Smooth muscle cell (in vitro differentiated cells): ENCODE measurements around the gene ALOXE3. TPM values are rescaled to one million over a fixed set of nuclear protein-coding genes. Genes with fewer than 3 reads are reported as not detected.
A peak's percentile ranks its signal among the peaks of the same experiment; 100 is the strongest.
"Not testable (repeated sequence)": the region's sequence is repeated elsewhere in the genome, so short reads cannot be mapped to it uniquely, and the experiment has no call there.

Experiments used
- DNase-seq: peaks from one replicate; lab custom pipeline; 2025; ENCODE audit not compliant: unreplicated experiment; lab: John Stamatoyannopoulos, UW
- H2AFZ ChIP-seq: fragments of 200-600 bp; sonication (generic); 2 replicates; pipeline ENCODE4 v1.6.0; 2016; ENCODE audit warnings: antibody characterized with exemption, low read depth, mild to moderate bottlenecking
- H3F3A ChIP-seq: fragments of 200-600 bp; sonication (generic); 2 replicates; pipeline ENCODE4 v1.6.0; 2017; ENCODE audit warnings: antibody characterized with exemption, low read depth
- H3K27ac ChIP-seq: fragments of 200-600 bp; sonication (generic); 2 replicates; pipeline ENCODE4 v1.5.1; 2016; ENCODE audit warnings: low read depth, mild to moderate bottlenecking
- H3K27me3 ChIP-seq: fragments of 200-600 bp; sonication (generic); 2 replicates; pipeline ENCODE4 v1.6.1; 2016; ENCODE audit warnings: low read depth, mild to moderate bottlenecking
- H3K36me3 ChIP-seq: fragments of 200-600 bp; sonication (generic); 2 replicates; pipeline ENCODE4 v1.5.1; 2016; ENCODE audit warnings: low read depth
- H3K4me1 ChIP-seq: fragments of 200-600 bp; sonication (generic); 2 replicates; pipeline ENCODE4 v1.5.1; 2016; ENCODE audit warnings: low read depth
- H3K4me2 ChIP-seq: fragments of 200-600 bp; sonication (generic); 2 replicates; pipeline ENCODE4 v1.6.0; 2016; ENCODE audit warnings: mild to moderate bottlenecking
- H3K4me3 ChIP-seq: fragments of 200-600 bp; sonication (generic); 2 replicates; pipeline ENCODE4 v1.5.1; 2016; ENCODE audit warnings: mild to moderate bottlenecking
- H3K79me2 ChIP-seq: fragments of 200-600 bp; sonication (generic); 2 replicates; pipeline ENCODE4 v1.6.0; 2016; ENCODE audit warnings: low read depth, mild to moderate bottlenecking
- H3K9ac ChIP-seq: fragments of 200-600 bp; sonication (generic); 2 replicates; pipeline ENCODE4 v1.6.0; 2016; ENCODE audit warnings: low read depth
- H3K9me3 ChIP-seq: fragments of 200-600 bp; sonication (generic); replicated peaks from 2 replicates; pipeline ENCODE4 v1.5.1; 2016; ENCODE audit warnings: low read depth
- H4K20me1 ChIP-seq: fragments of 200-600 bp; sonication (generic); 2 replicates; pipeline ENCODE4 v1.6.0; 2016; ENCODE audit warnings: low read depth
- WGBS: methylation state at CpG from one replicate; pipeline ENCODE4 v1.1.7; 2016; ENCODE audit warnings: low lambda C conversion rate; 5-methylcytosine and 5-hydroxymethylcytosine counted together
- polyA plus RNA-seq: library from polyadenylated mRNA; unstranded; fragments of >200 nt; fragmentation: Nextera tagmentation; extraction: Ambion mirVana; gene quantifications from 2 replicates; pipeline ENCODE4 v1.2.1, GENCODE V29; 2016
- total RNA-seq: library from RNA; depleted of rRNA; stranded (reverse); fragments of >200 nt; gene quantifications from 2 replicates; pipeline ENCODE4 v1.2.3, GENCODE V29; 2014
- TF ChIP-seq, protein P1 (sequence below): fragments of 200-600 bp; sonication (generic); IDR thresholded peaks from 2 replicates; pipeline ENCODE4 v1.5.1; 2017; ENCODE audit warnings: borderline replicate concordance, mild to moderate bottlenecking, antibody characterized with exemption; ENCODE audit not compliant: insufficient read depth, poor library complexity, severe bottlenecking

The ALOXE3 gene
- total and polyA plus RNA-seq, 2 experiments from 2014 or later = 0.25 to 1.7 TPM

DNA sequence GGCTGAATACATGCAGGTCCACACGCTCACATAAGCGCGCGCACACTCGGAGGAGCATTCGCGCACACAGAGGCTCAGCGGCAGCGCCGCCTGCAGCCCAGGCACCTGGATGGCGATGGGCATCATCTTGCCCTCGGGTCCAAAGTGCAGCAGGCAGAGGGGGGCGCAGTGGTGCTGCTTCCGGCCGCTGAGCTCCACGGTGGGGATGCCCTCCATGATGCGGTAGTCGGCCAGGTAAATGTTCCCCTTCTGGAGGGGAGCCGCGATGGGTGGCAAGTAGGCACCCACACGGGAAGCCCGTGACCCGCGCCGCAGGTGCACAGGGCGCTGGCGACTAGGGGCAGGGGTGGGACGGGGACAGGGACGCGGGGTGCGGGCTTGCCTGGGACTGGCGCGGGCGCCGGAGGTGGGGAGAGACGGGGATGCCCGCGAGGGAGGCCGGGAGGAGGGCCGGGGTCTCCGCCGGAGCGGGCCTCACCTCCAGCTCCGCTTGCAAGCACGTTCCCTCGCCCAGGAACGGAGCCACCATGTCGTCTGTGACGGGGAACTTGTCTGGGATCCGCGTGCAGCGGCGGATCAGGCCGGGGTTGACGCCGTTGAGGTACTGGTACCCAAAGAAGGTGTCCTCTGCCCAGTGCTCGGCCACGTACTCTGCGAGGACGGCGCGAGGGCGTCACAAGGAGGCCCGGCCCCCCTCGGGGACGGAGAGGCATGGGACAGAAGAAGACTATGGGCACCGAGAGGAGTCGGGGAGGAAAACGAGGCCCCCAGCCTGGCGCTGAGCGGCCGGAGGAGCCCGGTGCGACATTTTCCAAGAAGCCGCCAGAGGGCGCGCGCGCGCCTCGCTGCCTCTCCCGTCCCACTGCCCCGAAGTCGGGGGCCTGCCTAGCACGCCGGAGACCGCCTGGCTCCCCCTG lies 38.8 kb downstream of the ALOXE3 start:
- H3K27me3 ChIP-seq = peaks cover 78% of the 10 kb centered on the region
- TF ChIP-seq, protein P1, sequence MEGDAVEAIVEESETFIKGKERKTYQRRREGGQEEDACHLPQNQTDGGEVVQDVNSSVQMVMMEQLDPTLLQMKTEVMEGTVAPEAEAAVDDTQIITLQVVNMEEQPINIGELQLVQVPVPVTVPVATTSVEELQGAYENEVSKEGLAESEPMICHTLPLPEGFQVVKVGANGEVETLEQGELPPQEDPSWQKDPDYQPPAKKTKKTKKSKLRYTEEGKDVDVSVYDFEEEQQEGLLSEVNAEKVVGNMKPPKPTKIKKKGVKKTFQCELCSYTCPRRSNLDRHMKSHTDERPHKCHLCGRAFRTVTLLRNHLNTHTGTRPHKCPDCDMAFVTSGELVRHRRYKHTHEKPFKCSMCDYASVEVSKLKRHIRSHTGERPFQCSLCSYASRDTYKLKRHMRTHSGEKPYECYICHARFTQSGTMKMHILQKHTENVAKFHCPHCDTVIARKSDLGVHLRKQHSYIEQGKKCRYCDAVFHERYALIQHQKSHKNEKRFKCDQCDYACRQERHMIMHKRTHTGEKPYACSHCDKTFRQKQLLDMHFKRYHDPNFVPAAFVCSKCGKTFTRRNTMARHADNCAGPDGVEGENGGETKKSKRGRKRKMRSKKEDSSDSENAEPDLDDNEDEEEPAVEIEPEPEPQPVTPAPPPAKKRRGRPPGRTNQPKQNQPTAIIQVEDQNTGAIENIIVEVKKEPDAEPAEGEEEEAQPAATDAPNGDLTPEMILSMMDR = peak; percentile 92
- H2AFZ ChIP-seq = peak overlapping the region; percentile 88
- H4K20me1 ChIP-seq = no peaks in the 10 kb centered on the region
- no peak overlapping the region for H3K9ac ChIP-seq
- 2% methylated on average over 65 of the region's 87 CpGs for WGBS
- DNase-seq = peak; percentile 46
- no peaks in the 10 kb centered on the region for H3K36me3 ChIP-seq
- peaks cover 4% of the 10 kb centered on the region for H3K4me1 ChIP-seq
- H3K27ac ChIP-seq = no peak overlapping the region
- peak overlapping the region; percentile 53 for H3K4me3 ChIP-seq
- H3K4me2 ChIP-seq = peak overlapping the region; percentile 89
- H3F3A ChIP-seq = no peaks in the 10 kb centered on the region
- H3K79me2 ChIP-seq = no peaks in the 10 kb centered on the region
- no peaks in the 10 kb centered on the region for H3K9me3 ChIP-seq

DNA sequence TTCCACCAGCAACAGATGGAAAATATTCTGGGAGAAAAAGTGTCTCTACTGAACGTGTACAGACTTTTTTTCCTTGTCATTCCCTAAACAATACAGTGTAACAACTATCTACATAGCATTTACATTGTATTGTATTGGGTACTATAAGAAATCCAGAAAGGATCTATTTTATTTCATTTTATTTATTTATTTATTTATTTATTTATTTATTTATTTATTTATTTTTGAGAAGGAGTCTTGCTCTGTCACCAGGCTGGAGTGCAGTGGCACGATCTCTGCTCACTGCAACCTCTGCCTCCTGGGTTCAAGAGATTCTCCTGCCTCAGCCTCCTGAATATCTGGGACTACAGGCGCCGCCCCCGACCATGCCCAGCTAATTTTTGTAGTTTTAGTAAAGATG lies 40.4 kb downstream of the ALOXE3 start:
- H3K4me2 ChIP-seq, H3K79me2 ChIP-seq, H3K9me3 ChIP-seq, DNase-seq, H2AFZ ChIP-seq, H3F3A ChIP-seq, H3K9ac ChIP-seq, H3K4me3 ChIP-seq, H3K4me1 ChIP-seq, H3K36me3 ChIP-seq, H4K20me1 ChIP-seq, H3K27ac ChIP-seq: not testable (repeated sequence)
- peaks cover 79% of the 10 kb centered on the region for H3K27me3 ChIP-seq
- 84% methylated on average over 5 of the region's 5 CpGs for WGBS

DNA sequence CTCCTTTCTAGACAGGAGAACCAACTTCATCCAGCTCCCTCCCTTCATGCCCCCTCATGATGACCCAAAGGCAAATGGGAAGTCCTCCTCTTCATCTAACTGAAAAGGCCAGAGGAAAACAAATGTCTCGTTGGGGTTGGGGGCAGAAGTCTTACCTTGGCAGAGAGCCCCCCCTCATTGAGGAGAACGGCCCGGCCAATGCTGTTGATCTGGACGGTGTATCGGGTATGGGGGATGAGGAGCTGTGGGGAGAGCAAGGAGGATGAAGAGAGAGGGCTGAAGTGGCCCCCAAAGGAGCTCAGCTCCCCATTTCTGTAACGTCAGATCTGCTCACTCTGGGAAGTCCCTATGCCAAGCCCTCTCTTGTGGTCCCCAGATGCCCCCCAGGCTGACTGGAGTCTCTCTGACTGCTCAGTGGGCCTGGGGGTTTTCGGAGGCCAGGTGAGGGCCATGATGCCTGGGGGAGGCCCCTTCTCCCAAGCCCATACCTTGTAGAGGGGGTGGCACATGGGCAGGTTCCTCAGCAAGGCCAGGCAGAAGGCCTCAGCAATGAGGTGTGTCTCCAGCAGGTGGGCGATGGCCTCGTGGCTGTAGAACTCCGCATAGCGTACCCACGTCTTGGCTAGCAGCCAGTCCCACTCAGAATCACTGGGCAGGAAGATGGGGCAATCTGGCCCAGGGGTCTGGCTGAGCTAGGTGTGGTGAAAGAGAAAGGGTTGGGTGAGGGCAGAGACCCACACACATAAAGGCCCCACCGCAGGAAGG lies 41.6 kb downstream of the ALOXE3 start:
- H2AFZ ChIP-seq = no peak overlapping the region
- H3K4me1 ChIP-seq = peaks cover 13% of the 10 kb centered on the region
- H3K36me3 ChIP-seq = no peaks in the 10 kb centered on the region
- no peak overlapping the region for H3K9ac ChIP-seq
- TF ChIP-seq, protein P1 = no peak
- H3K79me2 ChIP-seq = no peaks in the 10 kb centered on the region
- H3K4me3 ChIP-seq = no peak overlapping the region
- WGBS = 89% methylated on average over 13 of the region's 13 CpGs
- no peak overlapping the region for H3K4me2 ChIP-seq
- H3K27ac ChIP-seq = no peak overlapping the region
- H3F3A ChIP-seq = no peaks in the 10 kb centered on the region
- DNase-seq = no peak
- peaks cover 92% of the 10 kb centered on the region for H3K27me3 ChIP-seq
- no peaks in the 10 kb centered on the region for H3K9me3 ChIP-seq
- H4K20me1 ChIP-seq = no peaks in the 10 kb centered on the region

DNA sequence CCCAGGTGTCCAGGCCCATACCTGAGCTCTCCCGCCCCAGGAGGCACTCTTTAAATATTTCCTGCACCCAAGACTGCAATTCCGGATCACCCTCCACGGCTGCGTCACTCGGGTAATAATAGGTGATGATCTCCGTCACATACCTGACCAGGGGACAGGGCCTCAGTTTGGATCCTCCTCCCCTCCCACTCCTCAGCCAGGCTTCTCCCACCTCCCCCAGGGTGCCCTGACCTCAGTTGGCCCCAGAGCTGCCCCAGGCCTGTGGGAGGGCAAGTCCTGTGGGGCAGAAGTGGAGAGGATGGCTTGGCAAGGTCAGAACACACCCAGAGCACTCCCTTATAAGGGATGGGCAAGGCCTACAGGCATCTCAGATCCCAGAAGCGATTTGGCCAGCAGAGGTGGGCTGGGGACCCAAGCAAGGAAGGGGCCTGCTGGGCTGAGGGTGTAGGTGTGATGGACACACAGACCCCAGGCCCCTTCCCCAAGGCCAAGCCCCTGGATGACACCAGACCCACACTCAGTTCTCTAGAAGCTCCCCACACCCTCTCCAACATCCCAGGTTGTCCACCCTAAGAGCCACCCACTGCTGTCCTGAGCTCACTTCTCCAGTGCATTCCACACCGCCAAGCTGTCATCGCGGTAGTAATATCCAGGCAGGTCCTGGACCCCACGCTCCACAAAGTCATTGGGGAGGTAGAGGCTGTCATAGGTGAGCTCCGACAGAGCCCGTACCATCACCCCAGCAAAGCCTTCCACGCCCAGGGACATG lies 42.6 kb downstream of the ALOXE3 start:
- no peaks in the 10 kb centered on the region for H4K20me1 ChIP-seq
- DNase-seq = no peak

More for the DNA sequence above, 42.6 kb downstream of the ALOXE3 start:
- Histone ChIP-seq H3K9me3 (no peaks in the 10 kb centered on the region), H3K36me3 (no peaks in the 10 kb centered on the region), H3K4me1 (peaks cover 13% of the 10 kb centered on the region), H3K79me2 (no peaks in the 10 kb centered on the region), H3K4me3 (no peak overlapping the region), H3K27me3 (peaks cover 98% of the 10 kb centered on the region), H2AFZ (no peak overlapping the region), H3K4me2 (no peak overlapping the region), H3F3A (no peaks in the 10 kb centered on the region), H3K9ac (no peak overlapping the region), H3K27ac (no peak overlapping the region)
- 87% methylated on average over 14 of the region's 14 CpGs for WGBS
- TF ChIP-seq, protein P1 = no peak
